ENCODE results near the gene CRB2.
A peak's percentile ranks its signal among the peaks of the same experiment; 100 is the strongest.

Gene CRB2

GRCh38 chr9:123342247-123342646 is 13.8 kb upstream of the CRB2 start:
- DNase-seq (ENCODE audit: low read depth), result no peak
- no peak overlapping the region for H3K4me3 ChIP-seq (ENCODE audit: low read length)
- TF ChIP-seq, protein P1, sequence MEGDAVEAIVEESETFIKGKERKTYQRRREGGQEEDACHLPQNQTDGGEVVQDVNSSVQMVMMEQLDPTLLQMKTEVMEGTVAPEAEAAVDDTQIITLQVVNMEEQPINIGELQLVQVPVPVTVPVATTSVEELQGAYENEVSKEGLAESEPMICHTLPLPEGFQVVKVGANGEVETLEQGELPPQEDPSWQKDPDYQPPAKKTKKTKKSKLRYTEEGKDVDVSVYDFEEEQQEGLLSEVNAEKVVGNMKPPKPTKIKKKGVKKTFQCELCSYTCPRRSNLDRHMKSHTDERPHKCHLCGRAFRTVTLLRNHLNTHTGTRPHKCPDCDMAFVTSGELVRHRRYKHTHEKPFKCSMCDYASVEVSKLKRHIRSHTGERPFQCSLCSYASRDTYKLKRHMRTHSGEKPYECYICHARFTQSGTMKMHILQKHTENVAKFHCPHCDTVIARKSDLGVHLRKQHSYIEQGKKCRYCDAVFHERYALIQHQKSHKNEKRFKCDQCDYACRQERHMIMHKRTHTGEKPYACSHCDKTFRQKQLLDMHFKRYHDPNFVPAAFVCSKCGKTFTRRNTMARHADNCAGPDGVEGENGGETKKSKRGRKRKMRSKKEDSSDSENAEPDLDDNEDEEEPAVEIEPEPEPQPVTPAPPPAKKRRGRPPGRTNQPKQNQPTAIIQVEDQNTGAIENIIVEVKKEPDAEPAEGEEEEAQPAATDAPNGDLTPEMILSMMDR (IDR thresholded peaks at IDR 0.05; ENCODE audit: insufficient read depth, low read depth, low read length, missing control alignments), result no peak

DNA sequence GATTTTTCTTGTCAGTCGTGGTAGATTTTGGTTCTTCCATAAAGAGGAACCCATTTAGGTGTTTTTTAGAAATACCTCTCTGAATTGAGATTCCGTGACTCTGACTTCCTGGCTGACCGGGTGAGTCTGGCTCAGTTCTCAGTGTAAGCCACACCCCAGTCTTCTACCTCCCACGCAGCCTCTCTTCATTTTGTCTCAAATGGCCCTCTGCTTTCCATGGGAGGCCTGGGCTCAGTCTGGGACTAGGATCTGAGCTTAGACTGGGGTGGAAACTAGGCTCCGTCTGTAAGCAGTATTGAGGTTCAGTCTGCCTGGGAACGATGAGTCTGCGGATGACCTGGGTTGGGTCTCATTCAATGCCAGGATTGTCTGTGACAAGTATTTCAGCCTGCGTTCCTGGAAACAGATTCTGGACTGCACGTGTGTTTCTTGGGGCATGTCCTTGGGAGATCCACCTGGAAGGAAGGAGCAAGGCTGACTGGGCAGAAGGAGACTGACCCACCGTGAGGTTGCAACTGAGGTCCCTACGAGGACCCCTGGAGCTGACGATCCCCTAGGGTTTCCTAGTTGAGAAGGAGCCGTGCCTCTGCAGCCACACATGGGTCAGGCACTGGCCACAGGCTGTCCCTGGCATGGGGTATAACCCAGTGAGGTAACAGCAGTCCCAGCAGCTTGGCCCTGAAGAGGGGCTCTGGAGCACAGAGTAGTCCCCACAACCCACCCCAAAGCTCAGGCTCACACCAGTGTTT is 12.4 kb upstream of the CRB2 start:
- no peak overlapping the region for H3K4me3 ChIP-seq (ENCODE audit: low read length)
- TF ChIP-seq, protein P1 (IDR thresholded peaks at IDR 0.05; ENCODE audit: insufficient read depth, low read depth, low read length, missing control alignments), result no peak
- DNase-seq (ENCODE audit: low read depth), result peak; percentile 39

DNA sequence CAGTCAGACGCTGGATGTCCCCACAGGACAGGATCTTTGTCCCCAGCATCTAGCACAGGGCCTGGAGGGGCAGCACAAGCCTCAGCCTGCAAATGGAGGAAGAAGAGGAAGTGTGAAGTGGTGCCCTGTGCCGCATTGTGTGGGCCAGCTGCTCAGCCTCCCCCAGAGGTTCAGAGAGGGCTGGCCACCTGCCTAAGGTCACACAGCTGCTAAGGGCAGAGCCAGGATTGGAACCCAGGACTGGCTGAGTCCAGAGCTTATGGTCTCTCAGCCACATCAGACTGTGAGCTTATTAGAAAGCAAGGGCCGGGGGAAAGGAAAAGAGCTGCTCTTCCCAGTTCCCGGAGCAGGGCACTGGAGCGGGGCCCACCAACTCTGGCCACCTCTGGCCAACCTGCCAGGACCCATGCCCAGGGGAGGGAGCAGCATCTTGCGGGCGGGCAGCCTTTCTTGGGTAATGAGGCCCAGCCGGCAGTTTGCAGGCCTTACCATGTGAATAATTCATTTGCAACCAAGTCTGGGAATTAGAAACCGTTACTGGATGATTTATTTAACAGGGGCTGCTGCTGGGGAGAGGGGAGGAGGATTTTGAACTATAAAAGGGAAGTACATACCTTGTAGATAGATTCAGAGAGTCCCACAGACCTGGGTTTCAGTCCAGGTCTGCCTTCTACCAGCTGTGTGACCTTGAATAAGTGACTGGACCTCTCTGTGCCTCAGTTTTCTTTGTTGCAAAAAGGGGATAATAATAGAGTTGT is 11.6 kb upstream of the CRB2 start:
- H3K4me3 ChIP-seq (ENCODE audit: low read length), result no peak overlapping the region
- TF ChIP-seq, protein P1 (IDR thresholded peaks at IDR 0.05; ENCODE audit: insufficient read depth, low read depth, low read length, missing control alignments), result no peak
- DNase-seq (ENCODE audit: low read depth), result no peak

DNA sequence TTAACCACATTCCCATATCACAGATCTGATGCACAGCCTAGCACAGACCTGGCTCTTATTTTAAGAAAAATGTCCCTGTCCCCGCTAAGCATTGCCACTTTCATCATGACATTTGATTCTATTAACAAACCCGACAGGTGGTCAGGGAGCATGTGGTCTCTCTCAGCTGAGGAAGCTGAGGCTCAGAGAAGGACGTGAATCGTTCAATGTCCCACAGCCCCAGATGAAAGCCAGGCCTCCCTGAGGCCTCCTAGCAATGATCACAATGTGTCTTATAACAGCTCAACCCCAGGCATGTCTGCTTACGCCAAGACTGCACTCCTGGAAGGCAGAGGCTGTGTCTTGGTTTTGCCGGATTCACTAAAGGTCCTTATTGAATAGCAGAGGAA is 10.4 kb upstream of the CRB2 start:
- no peak overlapping the region for H3K4me3 ChIP-seq (ENCODE audit: low read length)
- TF ChIP-seq, protein P1 (IDR thresholded peaks at IDR 0.05; ENCODE audit: insufficient read depth, low read depth, low read length, missing control alignments), result no peak
- DNase-seq (ENCODE audit: low read depth), result peak; percentile 65

GRCh38 chr9:123346026-123346425 is 10.0 kb upstream of the CRB2 start:
- TF ChIP-seq, protein P1 (IDR thresholded peaks at IDR 0.05; ENCODE audit: insufficient read depth, low read depth, low read length, missing control alignments), result no peak
- DNase-seq (ENCODE audit: low read depth), result no peak
- H3K4me3 ChIP-seq (ENCODE audit: low read length), result no peak overlapping the region

- no peak for DNase-seq (ENCODE audit: low read depth)
- TF ChIP-seq, protein P1 (IDR thresholded peaks at IDR 0.05; ENCODE audit: insufficient read depth, low read depth, low read length, missing control alignments), result no peak
- no peak overlapping the region for H3K4me3 ChIP-seq (ENCODE audit: low read length)
These were observed 9.2 kb upstream of the CRB2 start for GRCh38 chr9:123346826-123347225.
